ENCODE results near the gene MTCH1.

The MTCH1 gene, protein sequence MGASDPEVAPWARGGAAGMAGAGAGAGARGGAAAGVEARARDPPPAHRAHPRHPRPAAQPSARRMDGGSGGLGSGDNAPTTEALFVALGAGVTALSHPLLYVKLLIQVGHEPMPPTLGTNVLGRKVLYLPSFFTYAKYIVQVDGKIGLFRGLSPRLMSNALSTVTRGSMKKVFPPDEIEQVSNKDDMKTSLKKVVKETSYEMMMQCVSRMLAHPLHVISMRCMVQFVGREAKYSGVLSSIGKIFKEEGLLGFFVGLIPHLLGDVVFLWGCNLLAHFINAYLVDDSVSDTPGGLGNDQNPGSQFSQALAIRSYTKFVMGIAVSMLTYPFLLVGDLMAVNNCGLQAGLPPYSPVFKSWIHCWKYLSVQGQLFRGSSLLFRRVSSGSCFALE

DNA sequence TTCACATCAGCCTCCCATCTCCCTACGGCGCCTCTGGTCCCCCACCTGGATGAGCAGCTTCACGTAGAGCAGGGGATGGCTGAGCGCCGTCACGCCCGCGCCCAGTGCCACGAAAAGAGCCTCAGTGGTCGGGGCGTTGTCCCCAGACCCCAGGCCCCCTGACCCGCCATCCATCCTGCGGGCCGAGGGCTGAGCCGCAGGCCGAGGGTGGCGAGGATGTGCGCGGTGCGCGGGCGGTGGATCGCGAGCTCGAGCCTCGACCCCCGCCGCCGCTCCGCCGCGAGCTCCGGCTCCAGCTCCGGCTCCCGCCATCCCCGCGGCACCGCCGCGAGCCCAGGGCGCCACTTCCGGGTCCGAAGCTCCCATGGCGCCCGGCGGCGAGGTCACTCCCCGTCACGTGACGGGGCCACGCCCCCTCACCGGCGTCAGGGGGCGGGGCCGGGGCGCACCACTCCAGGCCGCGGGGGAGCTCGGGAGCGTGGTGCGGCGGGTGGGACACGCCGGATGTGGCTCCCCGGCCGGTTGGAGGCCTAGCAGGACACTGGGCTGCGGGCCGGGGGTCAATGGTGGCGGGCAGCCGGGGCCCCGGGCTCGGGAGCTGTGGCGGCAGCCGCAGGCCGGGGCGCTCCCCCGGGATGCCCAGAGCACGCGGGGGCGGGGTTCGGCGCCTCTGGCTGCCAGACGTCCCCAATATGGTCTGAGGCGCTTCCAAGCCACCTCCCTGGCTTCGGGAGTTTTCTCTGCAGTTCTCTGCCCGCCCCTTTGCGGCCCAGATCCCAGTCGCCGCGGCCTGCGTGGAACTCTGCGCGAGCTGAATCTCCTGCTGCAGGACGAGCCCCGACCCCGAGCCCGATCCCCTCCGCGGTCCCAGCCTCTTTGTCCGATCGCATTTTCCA, at the start of gene MTCH1:
Gene MTCH1 (minus strand): TSS at position 389 of the 896 bp plus-strand sequence. CDS start 23 bp downstream, at position 366.
- DNase-seq = peak; percentile 71

DNA sequence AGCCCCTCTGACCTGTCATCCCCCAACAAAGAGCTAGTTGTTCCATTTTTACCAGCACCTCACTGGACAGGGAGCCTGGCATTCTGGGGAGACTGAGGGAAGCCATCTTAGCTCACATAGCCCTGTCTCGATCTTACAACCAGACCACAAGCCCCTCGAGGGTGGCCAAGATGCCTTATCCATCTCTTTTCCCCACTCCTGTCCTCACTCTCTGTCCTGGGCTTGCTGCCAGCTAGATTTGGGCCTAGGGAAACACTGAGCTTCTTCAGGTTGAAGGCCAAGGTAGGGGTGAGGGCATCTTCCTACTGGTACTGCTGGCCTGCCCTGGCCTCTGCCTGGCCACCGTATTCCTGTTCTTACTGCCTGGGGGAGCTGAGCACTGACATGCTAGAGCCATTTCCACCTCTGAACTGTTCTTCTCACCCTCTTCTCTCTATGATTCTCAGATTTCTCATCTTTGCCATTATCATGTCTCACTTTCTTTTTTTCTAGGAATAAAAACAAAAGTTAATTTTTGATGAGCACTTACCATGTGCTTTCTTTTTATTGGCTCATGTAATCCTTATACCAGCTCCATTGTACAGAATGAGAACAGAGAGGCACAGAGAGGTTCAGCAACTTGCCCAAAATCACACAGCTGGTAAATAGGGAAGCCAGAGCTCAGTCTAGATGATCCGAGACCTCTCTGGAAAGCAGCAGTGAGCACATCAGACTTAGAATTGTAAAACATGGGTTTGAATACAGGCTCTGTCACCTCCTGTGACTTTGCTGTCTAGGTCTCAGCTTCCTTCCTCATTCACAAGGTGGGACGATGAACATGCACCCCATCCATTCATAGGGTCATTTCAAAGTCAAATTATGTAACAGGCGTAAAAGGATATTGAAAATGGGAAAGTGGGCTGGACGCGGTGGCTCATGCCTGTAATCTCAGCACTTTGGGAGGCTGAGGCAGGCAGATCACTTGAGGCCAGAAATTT, 48.1 kb upstream of the MTCH1 start:
- DNase-seq = no peak

DNA sequence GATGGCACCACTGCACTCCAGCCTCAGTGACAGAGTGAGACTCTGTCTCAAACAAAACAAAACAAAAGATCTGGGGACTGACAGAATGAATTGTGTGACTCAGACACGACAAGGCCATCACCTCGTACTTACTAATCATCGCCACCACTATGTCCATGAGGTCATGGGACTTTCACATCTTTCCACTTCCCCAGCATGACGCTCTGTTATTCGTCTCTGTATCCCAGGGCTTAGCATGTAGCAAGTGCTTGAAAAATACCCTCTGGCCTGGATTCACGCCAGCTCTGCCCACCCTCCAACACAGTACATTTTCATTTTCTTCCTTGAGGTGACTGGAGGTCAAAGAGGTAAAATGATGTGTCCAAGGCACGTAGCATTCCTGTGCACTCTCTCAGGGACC, 47.3 kb upstream of the MTCH1 start:
- DNase-seq = no peak

DNA sequence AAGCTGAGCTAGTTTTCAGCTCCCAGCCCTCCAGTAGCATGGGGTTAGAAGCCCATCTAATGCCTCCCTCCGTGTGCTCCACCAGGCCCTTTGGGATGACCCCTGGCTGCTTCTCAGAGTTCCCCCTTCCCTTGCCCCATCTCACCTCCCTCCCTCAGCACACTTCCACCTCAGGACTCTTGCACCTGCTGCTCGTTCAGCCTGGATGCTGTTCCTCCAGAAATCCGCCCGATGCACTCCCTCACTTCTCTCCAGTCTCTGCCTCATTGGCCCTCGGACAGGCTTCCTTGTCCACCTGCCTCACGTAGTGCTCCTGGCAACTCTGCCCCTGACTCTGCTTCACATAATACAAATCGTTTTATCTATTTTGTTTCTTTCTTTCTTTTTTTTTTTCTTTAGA, 46.2 kb upstream of the MTCH1 start:
- DNase-seq = no peak

DNA sequence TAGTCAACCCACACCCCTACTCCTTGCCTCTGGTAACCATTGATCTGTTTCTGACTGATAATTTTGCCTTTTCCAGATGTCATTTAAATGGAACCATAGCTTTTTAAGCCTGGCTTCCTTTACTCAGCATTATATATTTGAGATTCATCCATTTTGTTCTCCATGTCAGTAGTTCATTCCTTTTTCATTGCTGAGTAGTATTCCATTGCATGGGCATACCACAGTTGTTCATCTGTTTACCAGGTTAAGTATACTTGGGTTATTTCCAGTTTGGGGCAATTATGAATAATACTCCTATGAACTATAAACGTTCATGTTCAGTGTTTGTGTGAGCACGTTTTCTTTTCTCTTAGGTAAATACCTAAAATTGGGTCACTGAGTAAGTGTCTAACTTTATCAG, 44.6 kb upstream of the MTCH1 start:
- DNase-seq = no peak

DNA sequence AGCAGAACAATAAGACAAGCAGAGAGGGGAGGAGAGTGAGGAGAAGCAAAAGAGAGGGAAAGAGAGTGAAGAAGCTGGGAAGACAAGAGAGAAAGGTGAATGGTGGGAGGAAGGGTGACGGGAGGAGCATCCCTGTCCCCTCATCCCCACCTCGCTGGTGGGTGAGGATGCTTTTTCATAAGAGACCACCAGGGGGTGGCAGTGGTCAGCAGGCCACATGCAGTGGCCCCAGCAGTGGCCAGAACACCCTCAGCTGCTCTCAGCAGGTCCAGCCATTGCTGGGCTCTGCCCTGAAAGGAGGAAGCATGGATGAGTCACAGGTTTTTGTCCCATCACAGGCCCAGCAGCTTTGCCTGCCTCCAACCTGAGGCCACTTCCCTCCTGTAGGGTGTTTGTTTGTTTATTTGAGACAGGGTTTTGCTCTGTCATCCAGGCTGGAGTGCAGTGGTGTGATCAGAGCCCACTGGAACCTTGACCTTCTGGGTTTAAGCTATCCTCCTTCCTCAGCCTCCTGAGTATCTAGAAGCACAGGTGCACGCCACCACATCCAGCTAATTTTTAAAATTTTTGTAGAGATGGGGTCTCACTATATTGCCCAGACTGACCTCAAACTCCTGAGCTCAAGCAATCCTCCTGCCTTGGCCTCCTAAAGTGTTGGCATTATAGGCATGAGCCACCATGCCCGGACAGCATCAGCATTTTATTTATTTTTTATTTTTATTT, 43.4 kb upstream of the MTCH1 start:
- no peak for DNase-seq

DNA sequence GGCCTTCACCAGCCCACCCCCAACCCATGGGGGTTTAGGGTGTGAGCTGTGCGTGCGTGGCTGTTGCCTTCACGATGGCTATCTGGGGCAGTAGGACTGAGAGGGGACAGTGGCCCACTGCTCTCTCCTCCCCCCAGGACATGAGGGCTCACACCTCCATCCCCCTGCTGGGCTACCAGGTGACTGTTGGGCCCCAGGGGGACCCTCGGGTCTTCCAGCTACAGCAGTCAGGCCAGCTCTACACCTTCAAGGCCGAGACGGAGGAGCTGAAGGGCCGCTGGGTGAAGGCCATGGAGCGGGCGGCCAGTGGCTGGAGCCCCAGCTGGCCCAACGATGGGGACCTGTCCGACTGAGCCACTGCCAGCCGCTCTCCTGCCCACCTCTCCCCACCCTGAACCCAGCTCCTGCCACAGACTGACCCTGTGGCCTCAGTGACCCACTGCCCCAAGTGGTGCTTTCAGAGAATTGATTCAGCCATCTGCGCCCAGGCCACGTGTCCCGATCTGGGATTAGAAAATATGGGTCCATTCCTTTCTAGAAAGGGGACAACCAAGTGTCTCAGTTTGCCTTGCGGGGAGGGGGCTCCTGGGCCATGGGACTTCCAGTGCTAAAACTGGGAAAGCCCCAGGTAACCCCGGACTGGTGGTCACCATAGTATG, 41.9 kb upstream of the MTCH1 start:
- DNase-seq = no peak

DNA sequence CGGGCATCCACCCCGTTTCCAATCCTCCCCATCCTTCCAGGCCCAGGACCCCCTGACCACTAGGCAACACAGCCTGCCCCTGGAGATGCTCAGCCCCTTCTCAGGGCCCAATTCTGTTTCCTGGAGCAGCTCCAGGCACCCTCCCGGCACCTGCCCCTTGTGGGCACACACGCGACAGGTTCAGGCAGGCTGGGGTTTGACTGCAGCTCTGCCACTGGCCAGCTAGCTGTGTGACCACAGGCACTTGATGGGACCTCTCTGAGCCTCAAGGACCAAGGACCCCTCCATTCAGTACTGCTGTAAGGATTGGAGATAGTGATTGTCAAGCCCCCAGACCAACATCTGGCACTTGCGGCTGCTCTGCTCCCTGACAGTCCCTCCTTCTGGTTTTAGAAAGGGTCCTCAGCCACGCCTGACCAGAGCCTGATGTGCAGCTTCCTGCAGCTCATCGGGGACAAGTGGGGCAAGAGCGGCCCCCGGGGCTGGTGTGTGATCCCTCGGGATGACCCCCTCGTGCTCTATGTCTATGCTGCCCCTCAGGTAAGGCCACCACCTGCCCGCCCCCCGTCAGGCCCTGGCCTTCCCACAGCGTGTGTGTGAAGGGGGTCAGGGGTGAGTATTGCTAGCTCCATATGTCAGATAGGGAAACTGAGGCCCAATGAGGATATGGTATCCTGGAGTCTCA, 41.2 kb upstream of the MTCH1 start:
- DNase-seq = no peak

DNA sequence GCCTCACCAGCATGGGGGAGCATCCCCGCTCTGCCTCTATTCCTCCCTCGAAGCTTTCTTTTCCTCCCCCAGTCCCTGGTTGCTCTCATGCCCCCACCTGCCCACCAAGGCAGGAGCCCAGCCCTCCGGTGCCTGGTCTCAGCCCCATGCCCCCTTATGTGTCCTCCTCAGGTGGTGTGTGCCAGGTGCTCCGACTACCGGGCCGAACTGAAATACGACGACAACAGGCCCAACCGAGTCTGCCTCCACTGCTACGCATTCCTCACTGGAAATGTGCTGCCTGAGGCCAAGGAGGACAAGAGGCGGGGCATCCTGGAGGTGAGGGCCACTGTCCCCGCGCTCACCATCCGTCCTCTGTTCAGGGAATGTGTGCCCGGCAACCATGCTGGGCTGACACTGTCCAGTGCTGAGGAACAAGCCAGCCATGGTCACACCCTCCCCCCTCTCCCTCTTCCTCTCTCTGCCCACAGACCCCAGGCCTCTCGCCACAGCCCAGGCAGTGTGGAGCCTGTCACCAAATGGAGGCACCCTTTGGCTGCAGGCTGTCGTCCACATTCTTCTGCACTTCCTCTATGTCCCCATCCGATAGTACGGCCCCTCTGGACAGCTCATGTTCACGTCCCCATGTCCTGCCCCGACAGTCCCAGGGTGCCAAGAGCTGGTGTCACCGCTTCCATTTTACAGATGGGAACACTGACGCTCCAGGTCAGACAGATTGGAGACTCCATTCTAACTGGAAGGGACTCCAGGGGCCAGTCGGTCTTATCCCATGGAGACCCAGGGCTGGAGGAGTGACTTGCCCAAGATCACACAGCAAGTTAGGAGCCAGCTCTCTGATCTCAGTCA, 39.8 kb upstream of the MTCH1 start:
- no peak for DNase-seq

DNA sequence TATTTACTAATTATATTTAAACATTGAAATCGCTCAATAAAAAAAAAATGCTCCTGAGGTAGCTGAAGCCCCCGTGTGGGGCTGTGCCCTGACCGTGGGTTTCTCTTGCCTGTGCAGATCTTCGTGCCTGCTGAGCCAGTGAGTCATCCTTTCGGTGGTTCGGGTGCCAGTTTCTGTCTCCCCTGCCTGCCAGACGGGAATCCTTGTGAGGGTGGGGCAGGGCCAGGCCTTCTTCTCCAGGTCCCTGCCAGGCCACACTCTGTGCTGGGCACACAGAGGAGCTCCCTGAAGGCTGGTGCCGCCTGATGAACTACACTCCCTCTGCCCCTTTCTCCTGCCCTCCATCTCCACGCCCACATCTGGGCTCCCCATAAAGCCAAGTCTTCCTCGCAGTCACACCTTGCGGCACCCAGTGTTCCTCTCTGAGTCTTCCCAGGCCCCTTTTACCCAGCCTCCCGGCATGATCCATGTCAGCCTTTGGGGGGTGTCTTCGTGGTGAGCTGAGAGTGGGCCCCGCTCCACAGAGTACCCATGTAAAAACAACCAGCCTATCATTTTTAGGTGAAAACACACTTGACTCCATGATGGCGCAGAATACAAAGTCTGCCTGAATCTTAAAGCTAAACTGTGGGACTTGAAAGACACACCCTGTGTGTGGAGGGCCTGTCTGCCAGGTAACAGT, 38.8 kb upstream of the MTCH1 start:
- DNase-seq = no peak

DNA sequence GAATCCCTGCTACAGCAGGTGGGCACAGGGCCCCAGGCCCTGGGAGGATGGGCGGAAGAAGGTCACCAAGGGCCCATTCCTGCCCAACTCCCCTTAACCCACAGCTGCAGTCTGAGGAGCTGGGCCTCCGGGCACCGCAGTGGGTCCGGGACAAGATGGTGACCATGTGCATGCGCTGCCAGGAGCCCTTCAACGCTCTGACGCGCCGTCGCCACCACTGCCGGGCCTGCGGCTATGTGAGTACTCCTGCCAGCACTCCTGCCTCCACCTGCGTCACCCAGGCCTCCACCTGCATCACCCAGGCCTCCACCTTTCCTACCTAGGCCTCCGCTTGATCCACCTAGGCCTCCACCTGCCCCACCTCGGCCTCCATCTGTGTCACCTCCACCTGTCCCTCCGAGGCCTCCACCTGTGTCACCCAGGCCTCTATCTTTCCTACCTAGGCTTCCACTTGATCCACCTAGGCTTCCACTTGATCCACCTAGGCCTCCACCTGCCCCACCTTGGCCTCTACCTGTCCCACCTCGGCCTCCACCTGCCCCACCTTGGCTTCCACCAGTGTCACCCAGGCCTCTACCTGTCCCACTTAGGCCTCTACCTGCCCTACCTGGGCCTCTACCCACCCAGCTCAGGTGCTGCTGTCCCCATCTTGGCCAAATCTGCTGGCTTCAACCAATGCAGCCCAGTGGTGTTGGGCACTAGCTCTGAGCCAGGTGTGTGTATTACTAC, 36.3 kb upstream of the MTCH1 start:
- no peak for DNase-seq

DNA sequence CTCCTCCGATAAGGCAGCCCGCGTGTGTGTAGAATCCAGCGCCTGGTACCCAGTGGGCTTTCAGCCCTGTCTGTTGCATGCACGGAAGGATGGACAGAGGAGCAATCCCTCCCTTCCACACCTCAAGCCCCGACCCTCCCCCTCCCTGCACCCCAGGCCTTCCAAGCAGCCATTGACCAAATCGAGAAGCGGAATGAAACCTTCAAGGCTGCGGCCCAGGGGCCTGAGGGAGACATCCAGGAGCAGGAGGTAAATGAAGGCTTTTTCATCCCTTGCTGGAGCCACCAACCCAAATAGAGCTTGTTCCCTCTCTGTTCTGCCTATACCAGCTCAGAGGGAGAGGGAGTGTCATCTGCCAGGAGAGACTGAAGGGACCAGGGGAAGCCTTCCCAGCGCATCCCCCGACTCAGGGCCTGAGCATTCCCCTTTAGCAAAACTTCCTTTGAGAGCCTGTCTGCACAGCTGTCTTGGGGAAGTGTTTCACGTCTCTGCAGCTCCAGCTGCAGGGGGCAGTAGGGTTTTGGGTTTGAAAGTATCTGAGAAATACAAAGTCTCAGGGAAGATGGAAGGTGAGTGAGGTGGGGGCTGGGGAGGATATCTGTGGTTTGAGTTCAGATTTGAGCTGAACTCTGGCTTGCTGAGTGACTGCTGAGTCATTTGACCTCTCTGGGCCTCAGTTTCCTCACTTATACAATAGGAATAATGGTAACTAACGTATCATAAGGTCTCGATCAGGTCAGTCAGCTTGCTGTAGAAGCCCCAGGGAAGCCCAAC, 35.5 kb upstream of the MTCH1 start:
- DNase-seq = no peak

DNA sequence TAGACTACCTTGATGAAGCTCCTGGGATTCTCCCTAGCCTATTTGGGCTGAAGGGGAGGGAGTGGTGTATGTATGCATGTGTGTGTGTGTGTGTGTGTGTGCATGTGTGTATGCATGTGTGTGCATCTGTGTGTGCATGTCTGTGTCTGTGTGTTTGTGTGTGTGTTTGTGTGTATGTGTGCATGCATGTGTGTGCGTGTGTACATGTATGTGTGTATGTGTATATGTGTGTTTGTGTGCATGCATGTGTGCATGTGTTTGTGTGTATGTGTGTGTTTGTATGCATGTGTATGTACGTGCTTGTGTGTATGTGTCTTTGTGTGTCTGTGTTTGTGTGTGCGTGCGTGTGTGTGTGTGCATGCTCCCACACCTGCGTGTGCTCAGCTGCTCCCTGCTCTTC, 34.8 kb upstream of the MTCH1 start:
- no peak for DNase-seq

DNA sequence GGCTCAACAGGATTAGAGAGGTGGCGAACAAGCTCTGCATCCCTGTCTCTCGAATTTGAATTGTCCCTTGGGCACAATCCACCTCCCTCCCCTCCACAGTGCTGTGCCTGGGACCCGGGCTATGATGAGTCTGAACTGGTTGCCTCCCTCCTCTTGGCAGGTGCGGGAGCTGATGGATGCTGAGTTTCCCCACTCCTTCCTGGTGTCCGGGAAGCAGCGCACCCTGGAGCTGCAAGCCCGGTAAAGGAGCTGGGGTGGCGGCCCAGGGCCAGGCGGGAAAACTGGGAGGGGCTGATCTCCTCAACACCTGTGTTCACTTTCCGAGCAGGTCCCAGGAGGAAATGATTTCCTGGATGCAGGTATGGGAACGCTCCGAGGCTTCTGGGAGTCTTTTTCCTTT, 34.4 kb upstream of the MTCH1 start:
- peak; percentile 26 for DNase-seq

DNA sequence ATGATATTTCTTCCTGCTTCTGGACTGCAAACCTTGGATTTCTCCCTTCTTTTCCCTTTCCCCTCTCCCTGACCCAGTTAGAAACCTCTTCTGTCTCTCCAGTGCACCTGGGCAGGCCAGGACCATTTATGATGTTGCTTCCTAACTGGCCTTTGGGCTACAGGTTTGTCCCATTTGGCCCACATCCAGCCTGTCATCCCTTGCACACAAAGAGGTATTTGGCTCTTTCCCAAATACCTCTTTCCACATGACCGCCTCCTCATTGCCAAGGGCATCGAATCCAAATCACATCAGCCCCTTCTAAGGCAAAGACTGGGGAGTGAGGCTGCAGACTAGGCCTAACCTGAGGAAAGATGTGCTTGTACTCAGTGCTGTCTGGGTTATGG, 33.1 kb upstream of the MTCH1 start:
- DNase-seq = peak; percentile 92

DNA sequence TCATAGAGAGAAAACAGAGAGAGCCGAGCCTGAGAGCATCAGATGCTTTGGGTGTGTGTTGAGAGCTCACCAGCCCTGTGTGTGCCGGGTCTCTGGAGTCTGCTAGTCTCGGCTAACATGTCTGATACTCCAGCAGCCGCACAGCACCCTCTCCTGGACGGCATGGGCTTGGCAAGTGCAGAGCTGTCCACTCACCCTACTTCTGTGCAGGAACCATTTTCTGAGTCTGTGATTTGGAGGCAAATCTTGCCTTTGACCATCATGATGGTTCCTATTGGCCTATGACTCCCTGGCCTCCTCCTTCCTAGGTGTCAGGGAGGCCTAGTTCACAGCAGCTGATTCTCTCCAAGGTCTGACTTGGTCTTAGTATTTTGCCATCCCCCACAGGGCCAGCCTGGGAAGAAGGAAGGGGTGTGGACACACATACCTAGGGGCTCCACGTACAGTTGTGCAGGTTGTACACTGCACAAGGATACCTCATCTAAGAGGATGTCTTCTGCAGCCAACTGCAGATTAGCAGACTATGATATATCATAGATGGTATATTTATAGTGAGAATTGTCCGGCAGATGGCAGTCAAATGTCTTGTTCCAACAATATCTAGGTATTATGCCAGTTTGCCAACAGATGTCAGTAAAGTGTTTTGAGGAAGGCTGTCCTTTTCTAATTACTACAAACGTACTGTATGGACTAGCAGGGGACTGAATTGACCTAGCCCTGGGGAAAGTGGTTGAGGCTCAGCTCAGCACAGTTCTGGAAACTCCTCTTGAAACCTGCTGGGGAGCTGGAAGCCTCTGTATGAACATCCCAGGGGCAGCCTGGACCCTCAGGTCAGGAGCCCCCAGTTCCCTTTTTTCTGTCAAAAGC, 32.4 kb upstream of the MTCH1 start:
- DNase-seq = peak; percentile 82

All from DMS79 (cell line).